LNCAP (cell line): Measurements from ENCODE around the gene CEMIP.

Experiments used
- CTCF ChIP-seq: fragments of 450-650 bp; IDR thresholded peaks from 2 replicates; pipeline ENCODE4 v1.5.1; 2017; ENCODE audit warnings: mild to moderate bottlenecking

The CEMIP gene

DNA sequence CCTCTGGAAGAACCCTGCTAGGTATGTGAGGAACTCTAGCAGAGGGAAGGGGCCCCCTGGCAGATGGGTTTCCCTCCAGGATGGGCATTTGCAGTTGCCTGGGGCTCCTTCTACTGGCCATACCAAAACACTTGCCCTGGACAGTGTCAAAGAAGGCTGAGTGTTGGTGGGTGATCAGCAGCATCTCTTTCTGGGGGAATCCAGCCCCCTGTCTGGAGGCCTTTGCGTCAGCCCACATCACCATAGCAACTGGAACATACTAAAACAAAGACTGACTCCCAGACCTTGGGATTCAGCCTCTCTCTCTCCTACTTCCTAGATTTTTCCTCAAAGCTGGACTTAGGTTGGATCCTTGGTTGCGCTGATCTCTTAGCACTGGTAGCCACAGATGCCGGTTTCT lies 8.1 kb downstream of the CEMIP start:
- no peak for TF ChIP-seq CTCF

- no peak for TF ChIP-seq CTCF
These were observed 9.4 kb downstream of the CEMIP start for GRCh38 chr15:80788536-80788935.

GRCh38 chr15:80789296-80789695 lies 10.1 kb downstream of the CEMIP start:
- no peak for TF ChIP-seq CTCF

- TF ChIP-seq CTCF: no peak
These were observed 10.6 kb downstream of the CEMIP start for GRCh38 chr15:80789796-80790195.

GRCh38 chr15:80790236-80790635 lies 11.1 kb downstream of the CEMIP start:
- TF ChIP-seq CTCF: no peak

DNA sequence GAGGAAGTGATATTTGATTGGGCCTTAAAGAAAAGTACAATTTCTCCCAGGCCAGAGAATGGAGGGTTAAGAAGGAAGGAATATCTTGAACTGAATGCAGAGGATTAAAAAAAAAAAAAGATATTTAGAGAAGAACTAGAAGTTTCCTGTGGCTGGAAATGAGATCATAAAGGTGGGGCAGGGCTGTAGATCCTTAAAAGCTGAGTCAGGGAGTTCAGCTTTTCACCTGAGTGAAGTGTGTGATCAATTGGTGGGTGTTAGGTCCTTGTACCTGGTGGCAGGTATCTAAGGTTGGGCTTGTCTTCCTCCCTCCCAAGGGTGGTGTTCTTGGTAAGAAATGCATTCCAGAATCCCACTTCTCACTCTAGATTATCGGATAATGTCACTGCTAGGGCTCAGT lies 11.8 kb downstream of the CEMIP start:
- TF ChIP-seq CTCF: no peak

DNA sequence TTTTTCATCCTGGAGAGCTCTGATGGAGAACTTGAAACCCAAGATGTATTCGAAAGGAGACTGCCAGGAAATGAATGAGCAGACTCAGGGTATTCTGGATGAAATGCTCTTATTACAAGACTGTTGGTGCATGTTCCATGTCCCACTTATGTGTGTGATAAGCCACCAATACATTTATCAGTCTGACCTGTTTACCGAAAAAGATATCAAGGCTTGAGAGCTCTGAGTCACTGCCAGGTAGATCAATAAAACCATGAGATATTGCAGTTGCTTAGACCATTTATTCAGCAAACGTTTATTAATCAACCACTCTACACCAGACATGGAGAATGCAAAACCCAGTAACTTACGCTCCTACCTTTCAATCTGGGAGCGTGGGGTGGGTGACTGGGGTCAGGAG lies 17.2 kb downstream of the CEMIP start:
- TF ChIP-seq CTCF: no peak

GRCh38 chr15:80798911-80799310 lies 19.7 kb downstream of the CEMIP start:
- no peak for TF ChIP-seq CTCF
